T-helper 1 cell (primary cell): ENCODE measurements around the gene ANAPC16.
"Not testable (repeated sequence)": the region's sequence is repeated elsewhere in the genome, so short reads cannot be mapped to it uniquely, and the experiment has no call there.

ENCODE experiments used
- DNase-seq, 5 donors: peaks; one replicate each; pipeline ENCODE4 v3.0.0-alpha.2; 2012 to 2020

The ANAPC16 gene

GRCh38 chr10:72245949-72246525, 30.2 kb downstream of the ANAPC16 start:
- DNase-seq, result no peak

- DNase-seq, result peak; percentile 39 to 93 (median 58)
Observed at GRCh38 chr10:72248468-72249151, 32.8 kb downstream of the ANAPC16 start.

DNA sequence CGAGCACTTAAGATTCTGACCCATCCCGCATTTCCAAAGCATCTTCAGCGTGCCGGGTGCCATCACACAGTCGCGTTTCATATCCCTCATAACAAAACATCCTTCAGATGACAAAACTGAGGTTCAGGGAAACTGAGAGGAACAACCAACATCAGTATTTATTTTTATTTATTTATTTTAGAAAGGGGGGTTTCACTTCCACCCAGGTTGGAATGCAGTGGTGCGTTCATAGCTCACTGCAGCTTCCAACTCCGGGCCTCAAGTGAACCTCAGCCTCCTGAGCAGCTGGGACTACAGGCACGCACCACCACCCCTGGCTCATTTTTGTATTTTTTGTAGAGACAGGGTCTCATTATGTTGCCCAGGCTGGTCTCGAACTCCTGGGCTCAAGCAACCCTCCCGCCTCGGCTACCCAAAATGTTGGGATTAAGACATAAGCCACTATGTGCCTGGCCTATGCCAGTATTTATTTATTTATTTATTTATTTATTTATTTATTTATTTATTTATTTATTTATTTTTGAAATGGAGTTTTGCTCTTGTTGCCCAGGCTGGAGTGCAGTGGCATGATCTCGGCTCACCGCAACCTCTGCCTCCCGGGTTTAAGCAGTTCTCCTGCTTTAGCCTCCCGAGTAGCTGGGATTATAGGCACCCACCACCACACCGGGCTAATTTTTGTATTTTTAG, 33.5 kb downstream of the ANAPC16 start:
- DNase-seq, result not testable (repeated sequence)

DNA sequence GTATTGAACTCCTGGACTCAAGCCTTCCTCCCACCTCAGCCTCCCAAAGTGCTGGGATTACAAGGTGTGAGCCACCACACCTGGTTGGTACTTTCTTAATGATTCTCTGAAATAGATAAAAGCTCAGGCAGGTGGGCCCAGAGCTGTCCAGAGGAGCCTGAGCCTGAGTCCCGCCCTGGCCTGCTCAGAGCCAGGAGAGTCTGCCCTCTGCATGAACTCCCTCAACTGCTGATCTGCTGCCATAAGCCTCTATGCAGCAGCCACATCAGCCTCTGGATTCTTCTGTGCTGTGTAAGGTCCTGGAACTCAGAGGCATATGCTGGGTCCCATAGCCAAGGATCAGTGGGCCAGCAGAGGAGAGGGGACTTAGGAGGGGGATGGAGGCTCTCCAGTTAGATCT, 34.9 kb downstream of the ANAPC16 start:
- no peak for DNase-seq

GRCh38 chr10:72251635-72252034, 35.8 kb downstream of the ANAPC16 start:
- no peak for DNase-seq

DNA sequence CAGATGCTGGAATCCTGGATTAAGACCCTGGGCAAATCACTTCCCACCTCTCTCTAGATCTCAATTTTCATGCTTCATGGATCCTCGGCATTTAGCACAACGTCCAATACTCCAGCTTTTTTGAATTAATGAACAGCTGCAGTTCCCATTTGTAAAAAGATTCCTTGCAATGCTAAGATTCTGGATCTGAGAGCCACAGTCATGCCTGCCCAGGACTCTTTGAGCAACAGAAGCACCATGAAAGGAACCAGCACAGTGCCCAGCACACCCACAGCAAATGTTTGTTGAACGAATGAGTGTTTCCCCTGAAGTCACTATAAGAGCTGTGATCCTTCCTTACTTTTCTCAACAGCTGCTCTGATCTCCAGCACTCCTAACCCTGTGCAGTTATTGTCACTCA, 37.2 kb downstream of the ANAPC16 start:
- DNase-seq, result no peak

DNA sequence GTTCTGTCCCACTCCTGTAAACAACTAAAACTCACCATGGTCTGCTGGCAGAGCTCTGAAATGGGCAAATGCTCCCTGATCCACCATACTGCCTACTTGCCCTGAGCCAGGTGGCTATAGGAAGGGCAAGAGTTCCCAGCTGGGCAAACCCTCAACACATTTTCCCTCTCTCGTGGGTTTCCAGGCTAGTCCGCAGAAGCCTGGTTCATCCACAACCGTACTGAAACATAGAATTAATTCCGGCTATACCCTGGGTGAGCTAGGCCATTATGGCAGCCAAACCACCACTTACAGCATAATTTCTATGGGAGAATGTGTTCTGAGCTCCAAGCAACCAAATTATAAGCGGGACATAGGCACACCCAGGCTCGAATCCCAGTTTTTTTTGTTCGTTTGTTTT, 37.8 kb downstream of the ANAPC16 start:
- no peak for DNase-seq

- peak in 1 of 5 donors; percentile 55 for DNase-seq
Observed at GRCh38 chr10:72254813-72255568, 39.2 kb downstream of the ANAPC16 start.

DNA sequence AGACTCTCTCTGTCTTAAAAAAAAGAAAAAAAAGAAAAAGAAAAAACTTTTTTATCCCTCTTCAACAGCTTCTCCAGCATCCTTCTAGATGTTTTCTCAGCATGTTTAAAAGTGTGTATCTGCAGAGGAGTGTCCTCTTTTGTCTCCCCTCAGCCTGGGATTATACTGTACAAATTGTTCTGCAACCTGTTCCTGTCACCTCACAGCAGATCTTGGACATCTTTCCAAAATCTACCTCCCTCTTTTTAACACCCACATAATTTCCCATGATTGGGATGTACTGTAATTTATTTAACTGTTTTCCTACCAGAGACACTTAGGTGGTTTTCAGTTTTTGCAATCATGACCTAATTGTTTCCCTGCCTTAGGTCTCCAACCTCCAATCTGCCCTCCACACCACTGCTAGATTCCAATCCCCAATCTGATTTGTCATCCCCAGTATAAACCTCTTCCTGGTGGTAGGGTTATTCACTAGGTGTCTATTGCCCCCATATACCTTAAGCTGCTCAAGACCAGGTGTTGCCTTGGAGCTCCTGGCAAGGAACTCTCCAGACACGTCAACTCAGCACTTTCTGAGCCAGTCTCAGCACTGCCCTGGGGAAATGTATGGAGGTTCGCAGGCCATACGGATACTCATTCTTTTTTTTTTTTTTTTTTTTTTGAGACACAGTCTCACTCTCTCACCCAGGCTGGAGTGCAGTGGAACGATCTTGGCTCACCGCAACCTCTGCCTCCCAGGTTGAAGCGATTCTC, 40.3 kb downstream of the ANAPC16 start:
- no peak for DNase-seq

GRCh38 chr10:72257051-72257892, 41.5 kb downstream of the ANAPC16 start:
- DNase-seq, result no peak

GRCh38 chr10:72258617-72259016, 42.8 kb downstream of the ANAPC16 start:
- DNase-seq, result no peak

- DNase-seq, result peak in 1 of 5 donors; percentile 30
Observed at GRCh38 chr10:72259491-72260238, 43.9 kb downstream of the ANAPC16 start.

GRCh38 chr10:72260239-72260975, 44.6 kb downstream of the ANAPC16 start:
- peak; percentile 61 to 95 (median 66) for DNase-seq

- peak in 4 of 5 donors; percentile 40 to 88 (median 52) for DNase-seq
Observed at GRCh38 chr10:72260976-72261783, 45.4 kb downstream of the ANAPC16 start.

DNA sequence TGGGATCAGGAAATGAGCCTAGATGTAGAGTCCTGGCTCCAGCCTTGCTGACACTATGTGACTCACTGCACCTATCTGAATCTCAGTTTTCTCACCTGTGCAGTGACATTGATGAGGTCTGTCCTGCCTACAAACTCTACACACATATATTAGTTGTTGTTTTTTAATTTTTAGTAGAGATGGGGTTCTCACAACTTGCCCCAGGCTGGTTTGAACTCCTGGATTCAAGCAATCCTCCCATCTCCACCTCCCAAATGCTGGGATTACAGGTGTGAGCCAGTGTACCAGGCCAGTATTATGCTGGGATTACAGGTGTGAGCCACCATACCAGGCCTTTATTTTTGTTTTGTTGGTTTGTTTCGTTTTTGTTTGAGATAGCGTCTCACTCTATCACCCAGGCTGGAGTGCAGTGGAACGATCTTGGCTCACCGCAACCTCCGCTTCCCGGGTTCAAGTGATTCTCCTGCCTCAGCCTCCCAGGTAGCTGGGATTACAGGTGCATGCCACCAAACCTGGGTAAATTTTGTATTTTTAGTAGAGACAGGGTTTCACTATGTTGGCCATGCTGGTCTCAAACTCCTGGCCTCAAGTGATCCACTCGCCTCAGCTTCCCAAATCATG, 46.1 kb downstream of the ANAPC16 start:
- no peak for DNase-seq

DNA sequence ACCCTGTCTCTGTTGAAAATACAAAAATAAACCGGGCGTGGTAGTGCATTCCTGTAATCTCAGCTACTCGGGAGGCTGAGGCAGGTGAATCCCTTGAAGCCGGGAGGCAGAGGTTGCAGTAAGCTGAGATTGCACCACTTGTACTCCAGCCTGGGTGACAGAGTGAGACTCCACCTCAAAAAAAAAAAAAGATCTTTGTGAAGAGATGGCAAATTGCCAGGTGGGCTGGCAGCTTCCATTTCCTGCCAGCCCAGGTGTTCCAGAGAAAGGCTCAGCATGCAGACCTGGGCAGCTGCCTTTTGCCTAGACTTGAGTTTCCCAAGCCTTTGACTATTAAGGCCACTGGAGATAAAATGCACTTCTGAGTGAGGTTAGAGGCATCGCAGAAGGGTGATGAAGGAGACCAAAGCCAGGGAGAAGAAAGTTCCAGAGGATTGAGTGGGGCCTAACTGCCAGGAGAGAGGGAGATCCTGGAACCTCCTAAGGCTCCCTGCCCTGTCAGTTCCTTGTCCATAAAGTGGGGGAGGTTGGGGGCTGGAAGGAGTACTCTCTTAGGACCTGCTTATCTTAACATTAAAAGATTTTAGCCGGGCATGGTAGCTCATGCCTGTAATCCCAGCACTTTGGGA, 47.9 kb downstream of the ANAPC16 start:
- DNase-seq, result peak in 4 of 5 donors; percentile 34 to 47 (median 40)

- DNase-seq, result no peak
Observed at GRCh38 chr10:72264536-72264935, 48.7 kb downstream of the ANAPC16 start.

- no peak for DNase-seq
Observed at GRCh38 chr10:72265508-72265907, 49.7 kb downstream of the ANAPC16 start.
